Right atrium auricular region (tissue), 2 donors: ENCODE data around the gene RAD51B. TPM values are rescaled to one million over a fixed set of nuclear protein-coding genes. Genes with fewer than 3 reads are reported as not detected.
"Not testable (repeated sequence)": the region's sequence is repeated elsewhere in the genome, so short reads cannot be mapped to it uniquely, and the experiment has no call there.

Experiments used
- DNase-seq: peaks from one replicate; pipeline ENCODE4 v3.0.0-alpha.2; 2019; ENCODE audit warnings: low spot score
- H3K27ac ChIP-seq, 2 donors: fragments of 200-600 bp; sonication (generic); 1 replicate in 1 of 2; 2 replicates in 1 of 2; pipeline ENCODE4 v1.5.1; 2016 to 2019
- H3K27me3 ChIP-seq, 2 donors: fragments of 200-600 bp; sonication (generic); one replicate each; pipeline versions ENCODE4 v1.5.1 to v1.6.0; 2017 to 2019
- H3K36me3 ChIP-seq: fragments of 200-600 bp; sonication (generic); one replicate; pipeline ENCODE4 v1.5.1; 2016
- H3K4me1 ChIP-seq, 2 donors: fragments of 200-600 bp; sonication (generic); one replicate each; pipeline versions ENCODE4 v1.5.1 to v1.6.0; 2017 to 2019
- H3K4me3 ChIP-seq, 2 donors: fragments of 200-600 bp; sonication (generic); 1 replicate in 1 of 2; 2 replicates in 1 of 2; pipeline ENCODE4 v1.5.1; 2017 to 2019; ENCODE audit warnings: mild to moderate bottlenecking in 1 of 2, moderate library complexity in 1 of 2
- H3K9me3 ChIP-seq, 2 donors: fragments of 200-600 bp; sonication (generic); one replicate each; pipeline ENCODE4 v1.5.1; 2019
- CTCF ChIP-seq, 2 donors: fragments of 200-600 bp; sonication (generic); IDR thresholded peaks; one replicate each; pipeline ENCODE4 v1.5.1; 2019; ENCODE audit warnings: antibody characterized with exemption in 2 of 2
- total RNA-seq, 2 donors: library from RNA; depleted of rRNA; stranded (reverse); fragments of >200 nt; gene quantifications; one replicate each; pipeline ENCODE4 v1.1.0, GENCODE V29; 2016

Gene RAD51B
- total RNA-seq, 2 donors from 2014 or later: 1.2 to 1.5 TPM

- H3K4me1 ChIP-seq: no peaks in the 10 kb centered on the region
- no peaks in the 10 kb centered on the region for H3K27me3 ChIP-seq
- H3K9me3 ChIP-seq: peaks cover 0 to 6% of the 10 kb centered on the region in 2 donors
- no peak overlapping the region for H3K27ac ChIP-seq
- no peak for TF ChIP-seq CTCF (IDR thresholded peaks at IDR 0.05)
- H3K36me3 ChIP-seq: no peaks in the 10 kb centered on the region
- no peak overlapping the region for H3K4me3 ChIP-seq
- no peak for DNase-seq
These were observed 274.6 kb downstream of the RAD51B start for GRCh38 chr14:68094158-68094557.

GRCh38 chr14:68094752-68095151, 275.2 kb downstream of the RAD51B start:
- Histone ChIP-seq H3K36me3 (no peaks in the 10 kb centered on the region), H3K4me1 (no peaks in the 10 kb centered on the region), H3K9me3 (peaks cover 0 to 6% of the 10 kb centered on the region in 2 donors), H3K4me3 (no peak overlapping the region), H3K27ac (no peak overlapping the region), H3K27me3 (no peaks in the 10 kb centered on the region)
- DNase-seq: no peak
- no peak for TF ChIP-seq CTCF (IDR thresholded peaks at IDR 0.05)

GRCh38 chr14:68097727-68098126, 278.1 kb downstream of the RAD51B start:
- Histone ChIP-seq H3K4me3 (no peak overlapping the region), H3K36me3 (no peaks in the 10 kb centered on the region), H3K4me1 (no peaks in the 10 kb centered on the region), H3K27me3 (no peaks in the 10 kb centered on the region), H3K9me3 (peaks cover 0 to 21% of the 10 kb centered on the region in 2 donors), H3K27ac (no peak overlapping the region)
- DNase-seq: no peak
- TF ChIP-seq CTCF (IDR thresholded peaks at IDR 0.05): no peak

GRCh38 chr14:68098834-68099233, 279.3 kb downstream of the RAD51B start:
- H3K36me3 ChIP-seq: no peaks in the 10 kb centered on the region
- no peaks in the 10 kb centered on the region for H3K4me1 ChIP-seq
- peaks cover 0 to 21% of the 10 kb centered on the region in 2 donors for H3K9me3 ChIP-seq
- no peak for DNase-seq
- no peaks in the 10 kb centered on the region for H3K27me3 ChIP-seq
- TF ChIP-seq CTCF (IDR thresholded peaks at IDR 0.05): no peak
- no peak overlapping the region for H3K27ac ChIP-seq
- no peak overlapping the region for H3K4me3 ChIP-seq

- no peak for DNase-seq
- no peaks in the 10 kb centered on the region for H3K4me1 ChIP-seq
- no peaks in the 10 kb centered on the region for H3K36me3 ChIP-seq
- H3K9me3 ChIP-seq: peaks cover 0 to 21% of the 10 kb centered on the region in 2 donors
- no peak overlapping the region for H3K4me3 ChIP-seq
- TF ChIP-seq CTCF (IDR thresholded peaks at IDR 0.05): no peak
- no peaks in the 10 kb centered on the region for H3K27me3 ChIP-seq
- no peak overlapping the region for H3K27ac ChIP-seq
These were observed 280.0 kb downstream of the RAD51B start for GRCh38 chr14:68099495-68100045.

GRCh38 chr14:68101715-68102301, 282.2 kb downstream of the RAD51B start:
- not testable (repeated sequence) for DNase-seq, H3K4me3 ChIP-seq, H3K27ac ChIP-seq, H3K4me1 ChIP-seq, H3K36me3 ChIP-seq, H3K27me3 ChIP-seq
- H3K9me3 ChIP-seq: peaks cover 0 to 21% of the 10 kb centered on the region in 2 donors
